ENCODE measurements around the gene GPR157. TPM values are rescaled to one million over a fixed set of nuclear protein-coding genes. Genes with fewer than 3 reads are reported as not detected.
A peak's percentile ranks its signal among the peaks of the same experiment; 100 is the strongest.

GPR157 gene
- total RNA-seq, 4 donors from 2014 or later, result 0.59 to 10.7 (median 2.2) TPM

- no peak for TF ChIP-seq POLR2A (IDR thresholded peaks at IDR 0.05)
- no peak for TF ChIP-seq CTCF (IDR thresholded peaks at IDR 0.05)
- intact Hi-C loops (cut with DNase I; ENCODE audit: low total_unique reads), result no loop called here
- Histone ChIP-seq H3K9me3 (no peaks in the 10 kb centered on the region), H3K27ac (peak overlapping the region in 1 of 2 donors; percentile 45), H3K4me1 (no peaks in the 10 kb centered on the region), H3K4me3 (no peak overlapping the region), H3K36me3 (no peaks in the 10 kb centered on the region), H3K27me3 (no peaks in the 10 kb centered on the region)
- DNase-seq, result no peak
Measured at GRCh38 chr1:9086045-9086444, 42.9 kb downstream of the GPR157 start.

- TF ChIP-seq CTCF (IDR thresholded peaks at IDR 0.05) (no peak), POLR2A (IDR thresholded peaks at IDR 0.05) (no peak)
- intact Hi-C loops (cut with DNase I; ENCODE audit: low total_unique reads), result no loop called here
- H3K4me3 ChIP-seq, result no peak overlapping the region
- H3K4me1 ChIP-seq, result no peaks in the 10 kb centered on the region
- H3K36me3 ChIP-seq, result no peaks in the 10 kb centered on the region
- DNase-seq, result no peak
- H3K27me3 ChIP-seq, result no peaks in the 10 kb centered on the region
- H3K9me3 ChIP-seq, result no peaks in the 10 kb centered on the region
- peak overlapping the region in 1 of 2 donors; percentile 45 for H3K27ac ChIP-seq
Measured at GRCh38 chr1:9085306-9085940, 43.5 kb downstream of the GPR157 start.

- no peak for TF ChIP-seq POLR2A (IDR thresholded peaks at IDR 0.05)
- TF ChIP-seq CTCF (IDR thresholded peaks at IDR 0.05), result no peak
- Histone ChIP-seq H3K27ac (peak overlapping the region in 1 of 2 donors; percentile 45), H3K36me3 (no peaks in the 10 kb centered on the region), H3K9me3 (no peaks in the 10 kb centered on the region), H3K4me1 (no peaks in the 10 kb centered on the region), H3K4me3 (no peak overlapping the region), H3K27me3 (no peaks in the 10 kb centered on the region)
- intact Hi-C loops (cut with DNase I; ENCODE audit: low total_unique reads), result no loop called here
- no peak for DNase-seq
Measured at GRCh38 chr1:9084906-9085305, 44.0 kb downstream of the GPR157 start.

GRCh38 chr1:9081473-9081872 is 47.4 kb downstream of the GPR157 start:
- H3K4me3 ChIP-seq, result no peak overlapping the region
- intact Hi-C loops (cut with DNase I; ENCODE audit: low total_unique reads), result no loop called here
- no peaks in the 10 kb centered on the region for H3K36me3 ChIP-seq
- no peaks in the 10 kb centered on the region for H3K4me1 ChIP-seq
- no peak overlapping the region for H3K27ac ChIP-seq
- TF ChIP-seq CTCF (IDR thresholded peaks at IDR 0.05), result no peak
- no peak for TF ChIP-seq POLR2A (IDR thresholded peaks at IDR 0.05)
- no peak for DNase-seq
- H3K27me3 ChIP-seq, result no peaks in the 10 kb centered on the region
- H3K9me3 ChIP-seq, result no peaks in the 10 kb centered on the region

- intact Hi-C loops (cut with DNase I; ENCODE audit: low total_unique reads), result no loop called here
- H3K27ac ChIP-seq, result no peak overlapping the region
- H3K36me3 ChIP-seq, result no peaks in the 10 kb centered on the region
- TF ChIP-seq POLR2A (IDR thresholded peaks at IDR 0.05) (no peak), CTCF (IDR thresholded peaks at IDR 0.05) (no peak)
- no peaks in the 10 kb centered on the region for H3K4me1 ChIP-seq
- no peaks in the 10 kb centered on the region for H3K27me3 ChIP-seq
- DNase-seq, result no peak
- H3K4me3 ChIP-seq, result no peak overlapping the region
- H3K9me3 ChIP-seq, result no peaks in the 10 kb centered on the region
Measured at GRCh38 chr1:9080705-9081291, 48.1 kb downstream of the GPR157 start.

Data from uterus (tissue), 4 donors.